Measurements from ENCODE around the gene ZNF629. TPM values are rescaled to one million over a fixed set of nuclear protein-coding genes. Genes with fewer than 3 reads are reported as not detected.

Gene ZNF629
- polyA plus RNA-seq, 2 of the 4 experiments (the other 2 are of a cell fraction) = 5.9 to 13.6 TPM

- POLR2A ChIA-PET = interaction anchor here (0.6 to 2.3 kb wide), 3 partner anchors 16 to 68 kb away, joined by 3 to 9 read pairs (median 3); no protein-coding TSS in a partner anchor
- no peak overlapping the region; the same call in 2 of the 3 replicates for H3K4me2 ChIP-seq
- no peak for TF ChIP-seq RCOR1 (IDR thresholded peaks at IDR 0.05; ENCODE audit: low read depth, low read length)
- no peak overlapping the region; a peak in 1 of 6 replicates for H3K27ac ChIP-seq
- CTCF ChIA-PET = interaction anchor here (1.0 to 1.5 kb wide), 3 partner anchors 8 to 68 kb away, joined by 3 to 6 read pairs (median 4); no protein-coding TSS in a partner anchor
- DNase-seq (ENCODE audit: low read depth in 1 of 2, low spot score in 1 of 2) = no peak
- ATAC-seq = no peak
- FAIRE-seq = no peak
- no peaks in the 10 kb centered on the region for H3K9me3 ChIP-seq
- H3K4me3 ChIP-seq = no peak overlapping the region
- WGBS (ENCODE audit: missing lambda C conversion rate) = 92% methylated on average over 9 of the region's 9 CpGs
- peaks cover 19% of the 10 kb centered on the region for H3K4me1 ChIP-seq
These were observed 40.3 kb downstream of the ZNF629 start for GRCh38 chr16:30746638-30747175.

GRCh38 chr16:30745082-30745481 lies 41.9 kb downstream of the ZNF629 start:
- Histone ChIP-seq H3K27ac (no peak overlapping the region), H3K4me3 (no peak overlapping the region), H3K4me2 (no peak overlapping the region), H3K9me3 (no peaks in the 10 kb centered on the region), H3K4me1 (peaks cover 35% of the 10 kb centered on the region)
- ChIA-PET POLR2A (no interaction called here), CTCF (no interaction called here)
- FAIRE-seq (no peak), ATAC-seq (no peak), DNase-seq (ENCODE audit: low read depth in 1 of 2, low spot score in 1 of 2) (no peak)
- WGBS (ENCODE audit: missing lambda C conversion rate) = 53% methylated on average over 2 of the region's 2 CpGs
- no peak for TF ChIP-seq PBX3 (IDR thresholded peaks at IDR 0.05)
- TF ChIP-seq MAX (IDR thresholded peaks at IDR 0.05) = no peak
- no peak for TF ChIP-seq RNF2 (IDR thresholded peaks at IDR 0.05; ENCODE audit: borderline replicate concordance, low read depth)
- TF ChIP-seq FOSL2 (IDR thresholded peaks at IDR 0.05) = no peak
- peak; percentile 48; the same call in 1 of the 2 replicates for TF ChIP-seq FOSL2 (CRISPR knock-in tag; IDR thresholded peaks at IDR 0.05)

- no peak for FAIRE-seq
- TF ChIP-seq HES2 (IDR thresholded peaks at IDR 0.05) (no peak), RFX5 (IDR thresholded peaks at IDR 0.05) (no peak), RARB (CRISPR knock-in tag; IDR thresholded peaks at IDR 0.05) (no peak), BHLHE40 (IDR thresholded peaks at IDR 0.05; ENCODE audit: low read depth, low read length) (no peak), USF2 (IDR thresholded peaks at IDR 0.05) (no peak), KDM1A (IDR thresholded peaks at IDR 0.05; ENCODE audit: low read depth) (no peak), GATA3 (IDR thresholded peaks at IDR 0.05; ENCODE audit: borderline replicate concordance) (no peak), MAZ (IDR thresholded peaks at IDR 0.05; ENCODE audit: borderline replicate concordance, low read depth, low read length) (no peak)
These were observed 42.8 kb downstream of the ZNF629 start for GRCh38 chr16:30744183-30744582.

GRCh38 chr16:30743716-30744115 lies 43.3 kb downstream of the ZNF629 start:
- Histone ChIP-seq H3K9me3 (no peaks in the 10 kb centered on the region), H3K4me3 (no peak overlapping the region), H3K27ac (no peak overlapping the region), H3K4me2 (no peak overlapping the region), H3K4me1 (peaks cover 47% of the 10 kb centered on the region)
- no peak for FAIRE-seq
- WGBS (ENCODE audit: missing lambda C conversion rate) = 95% methylated on average over 10 of the region's 11 CpGs
- no peak for ATAC-seq
- ChIA-PET CTCF (interaction anchor here (0.9 to 1.5 kb wide), 3 partner anchors 22 to 85 kb away, joined by 3 read pairs; no protein-coding TSS in a partner anchor), POLR2A (interaction anchor here (1.0 kb wide), 1 partner anchor 61 kb away, joined by 3 read pairs; no protein-coding TSS in a partner anchor)
- TF ChIP-seq RCOR1 (IDR thresholded peaks at IDR 0.05; ENCODE audit: low read depth, low read length) (no peak), KDM5A (IDR thresholded peaks at IDR 0.05) (no peak), TP53 (CRISPR knock-in tag; IDR thresholded peaks at IDR 0.05) (no peak)
- DNase-seq (ENCODE audit: low read depth in 1 of 2, low spot score in 1 of 2) = no peak

More at GRCh38 chr16:30744183-30744582, 42.8 kb downstream of the ZNF629 start:
- Histone ChIP-seq H3K27ac (no peak overlapping the region), H3K4me2 (no peak overlapping the region), H3K9me3 (no peaks in the 10 kb centered on the region), H3K4me1 (peaks cover 44% of the 10 kb centered on the region), H3K4me3 (no peak overlapping the region)
- ATAC-seq (no peak), DNase-seq (ENCODE audit: low read depth in 1 of 2, low spot score in 1 of 2) (no peak)
- WGBS (ENCODE audit: missing lambda C conversion rate) = 93% methylated on average over 2 of the region's 2 CpGs
- CTCF ChIA-PET = interaction anchor here (1.0 to 1.5 kb wide), 2 partner anchors 69 to 85 kb away, joined by 3 read pairs; no protein-coding TSS in a partner anchor
- POLR2A ChIA-PET = no interaction called here
